Neural progenitor cell (in vitro differentiated cells): ENCODE data around the gene MTAP. TPM values are rescaled to one million over a fixed set of nuclear protein-coding genes. Genes with fewer than 3 reads are reported as not detected.

Experiments used
- DNase-seq: peaks from one replicate; pipeline ENCODE4 v3.0.0-alpha.2; 2016; ENCODE audit warnings: low spot score
- H2AFZ ChIP-seq: fragments of 200-600 bp; sonication (generic); replicated peaks from 2 replicates; pipeline ENCODE4 v1.6.1; 2016; ENCODE audit warnings: antibody characterized with exemption
- H3F3A ChIP-seq: fragments of 200-600 bp; sonication (generic); 2 replicates; pipeline ENCODE4 v1.6.1; 2016; ENCODE audit warnings: antibody characterized with exemption, low read depth
- H3K27ac ChIP-seq: fragments of 200-600 bp; sonication (generic); 2 replicates; pipeline ENCODE4 v1.5.1; 2016; ENCODE audit warnings: mild to moderate bottlenecking
- H3K27me3 ChIP-seq: fragments of 200-600 bp; sonication (generic); 2 replicates; pipeline ENCODE4 v1.6.1; 2016; ENCODE audit warnings: mild to moderate bottlenecking, moderate library complexity
- H3K36me3 ChIP-seq: fragments of 200-600 bp; sonication (generic); 2 replicates; pipeline ENCODE4 v1.5.1; 2016
- H3K4me1 ChIP-seq: fragments of 200-600 bp; sonication (generic); 2 replicates; pipeline ENCODE4 v1.6.1; 2016; ENCODE audit warnings: mixed run types
- H3K4me2 ChIP-seq: fragments of 200-600 bp; sonication (generic); 2 replicates; pipeline ENCODE4 v1.6.1; 2016
- H3K4me3 ChIP-seq: fragments of 200-600 bp; sonication (generic); 2 replicates; pipeline ENCODE4 v1.5.1; 2016
- H3K79me2 ChIP-seq: fragments of 200-600 bp; sonication (generic); 2 replicates; pipeline ENCODE4 v1.6.1; 2016; ENCODE audit warnings: low read depth
- H3K9ac ChIP-seq: fragments of 200-600 bp; sonication (generic); 2 replicates; pipeline ENCODE4 v1.6.1; 2016
- H3K9me3 ChIP-seq: fragments of 200-600 bp; sonication (generic); 2 replicates; pipeline ENCODE4 v1.5.1; 2016; ENCODE audit warnings: low read depth
- H4K20me1 ChIP-seq: fragments of 200-600 bp; sonication (generic); 2 replicates; pipeline ENCODE4 v1.6.1; 2016; ENCODE audit warnings: low read depth
- H3K27ac Mint-ChIP-seq: 3 replicates; pipeline ENCODE4 v1.8.0; 2021; ENCODE audit warnings: mixed read lengths
- H3K27me3 Mint-ChIP-seq: 2 replicates; pipeline ENCODE4 v1.8.0; 2022; ENCODE audit warnings: low read depth, mild to moderate bottlenecking, inconsistent platforms, moderate library complexity, mixed read lengths; ENCODE audit not compliant: insufficient read depth
- H3K36me3 Mint-ChIP-seq: 3 replicates; pipeline ENCODE4 v1.8.0; 2021; ENCODE audit warnings: mixed read lengths
- H3K4me1 Mint-ChIP-seq: 3 replicates; pipeline ENCODE4 v1.8.0; 2021; ENCODE audit warnings: mixed read lengths
- H3K4me3 Mint-ChIP-seq: 3 replicates; pipeline ENCODE4 v1.8.0; 2021; ENCODE audit warnings: mild to moderate bottlenecking, moderate library complexity, mixed read lengths
- H3K9me3 Mint-ChIP-seq: 3 replicates; pipeline ENCODE4 v1.8.0; 2020; ENCODE audit warnings: mixed read lengths
- EZH2 ChIP-seq: fragments of 200-600 bp; sonication (generic); IDR thresholded peaks from 2 replicates; pipeline ENCODE4 v1.6.1; 2017; ENCODE audit warnings: antibody characterized with exemption, mild to moderate bottlenecking, moderate library complexity
- EZH2phosphoT487 ChIP-seq: fragments of 200-600 bp; sonication (generic); IDR thresholded peaks from 2 replicates; pipeline ENCODE4 v1.6.1; 2017; ENCODE audit warnings: antibody characterized with exemption
- total RNA-seq: library from RNA; depleted of rRNA; stranded (reverse); fragments of >200 nt; gene quantifications from 2 replicates; pipeline ENCODE4 v1.2.3, GENCODE V29; 2015; ENCODE audit warnings: low replicate concordance
- TF ChIP-seq, protein P1 (sequence below): fragments of 200-600 bp; sonication (generic); IDR thresholded peaks from 2 replicates; pipeline ENCODE4 v1.5.1; 2017; ENCODE audit warnings: antibody characterized with exemption, mild to moderate bottlenecking

The MTAP gene
- total RNA-seq, 1 donor from 2014 or later, result 21.6 TPM

GRCh38 chr9:21968331-21969010 is 166.0 kb downstream of the MTAP start:
- Mint-ChIP-seq H3K4me1 (peaks cover 17% of the 10 kb centered on the region), H3K27ac (no peak overlapping the region), H3K36me3 (no peaks in the 10 kb centered on the region), H3K9me3 (peaks cover 8% of the 10 kb centered on the region), H3K4me3 (no peak overlapping the region), H3K27me3 (peaks cover 93% of the 10 kb centered on the region)
- TF ChIP-seq EZH2phosphoT487 (peak; percentile 98), EZH2 (peak; percentile 93)
- TF ChIP-seq, protein P1, sequence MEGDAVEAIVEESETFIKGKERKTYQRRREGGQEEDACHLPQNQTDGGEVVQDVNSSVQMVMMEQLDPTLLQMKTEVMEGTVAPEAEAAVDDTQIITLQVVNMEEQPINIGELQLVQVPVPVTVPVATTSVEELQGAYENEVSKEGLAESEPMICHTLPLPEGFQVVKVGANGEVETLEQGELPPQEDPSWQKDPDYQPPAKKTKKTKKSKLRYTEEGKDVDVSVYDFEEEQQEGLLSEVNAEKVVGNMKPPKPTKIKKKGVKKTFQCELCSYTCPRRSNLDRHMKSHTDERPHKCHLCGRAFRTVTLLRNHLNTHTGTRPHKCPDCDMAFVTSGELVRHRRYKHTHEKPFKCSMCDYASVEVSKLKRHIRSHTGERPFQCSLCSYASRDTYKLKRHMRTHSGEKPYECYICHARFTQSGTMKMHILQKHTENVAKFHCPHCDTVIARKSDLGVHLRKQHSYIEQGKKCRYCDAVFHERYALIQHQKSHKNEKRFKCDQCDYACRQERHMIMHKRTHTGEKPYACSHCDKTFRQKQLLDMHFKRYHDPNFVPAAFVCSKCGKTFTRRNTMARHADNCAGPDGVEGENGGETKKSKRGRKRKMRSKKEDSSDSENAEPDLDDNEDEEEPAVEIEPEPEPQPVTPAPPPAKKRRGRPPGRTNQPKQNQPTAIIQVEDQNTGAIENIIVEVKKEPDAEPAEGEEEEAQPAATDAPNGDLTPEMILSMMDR, result no peak
- no peak overlapping the region for H2AFZ ChIP-seq
- peaks cover 95% of the 10 kb centered on the region for H4K20me1 ChIP-seq
- no peak overlapping the region for H3K4me3 ChIP-seq
- H3K9ac ChIP-seq, result no peak overlapping the region
- peak overlapping the region; percentile 28 for H3K4me2 ChIP-seq
- DNase-seq, result peak; percentile 73
- no peak overlapping the region for H3K27ac ChIP-seq
- H3K4me1 ChIP-seq, result peaks cover 6% of the 10 kb centered on the region
- peaks cover 100% of the 10 kb centered on the region for H3K27me3 ChIP-seq
- H3K9me3 ChIP-seq, result no peaks in the 10 kb centered on the region
- no peaks in the 10 kb centered on the region for H3K79me2 ChIP-seq
- H3F3A ChIP-seq, result peaks cover 30% of the 10 kb centered on the region
- H3K36me3 ChIP-seq, result no peaks in the 10 kb centered on the region

GRCh38 chr9:21969011-21969940 is 166.8 kb downstream of the MTAP start:
- no peak overlapping the region for H3K9ac ChIP-seq
- no peak overlapping the region for H3K4me3 ChIP-seq
- H3K27ac ChIP-seq, result no peak overlapping the region
- H3K36me3 Mint-ChIP-seq, result no peaks in the 10 kb centered on the region
- H3K9me3 ChIP-seq, result no peaks in the 10 kb centered on the region
- peaks cover 93% of the 10 kb centered on the region for H3K27me3 Mint-ChIP-seq
- H3K4me1 ChIP-seq, result peaks cover 6% of the 10 kb centered on the region
- H3K4me2 ChIP-seq, result no peak overlapping the region
- H3K4me1 Mint-ChIP-seq, result peaks cover 20% of the 10 kb centered on the region
- no peaks in the 10 kb centered on the region for H3K36me3 ChIP-seq
- H3K27ac Mint-ChIP-seq, result no peak overlapping the region
- peaks cover 5% of the 10 kb centered on the region for H3K9me3 Mint-ChIP-seq
- peaks cover 30% of the 10 kb centered on the region for H3F3A ChIP-seq
- H3K4me3 Mint-ChIP-seq, result no peak overlapping the region
- peaks cover 98% of the 10 kb centered on the region for H4K20me1 ChIP-seq
- H3K27me3 ChIP-seq, result peaks cover 100% of the 10 kb centered on the region
- peak; percentile 84 for TF ChIP-seq EZH2
- TF ChIP-seq, protein P1, result no peak
- peak; percentile 61 for TF ChIP-seq EZH2phosphoT487
- no peak overlapping the region for H2AFZ ChIP-seq
- peak; percentile 80 for DNase-seq
- H3K79me2 ChIP-seq, result no peaks in the 10 kb centered on the region

DNA sequence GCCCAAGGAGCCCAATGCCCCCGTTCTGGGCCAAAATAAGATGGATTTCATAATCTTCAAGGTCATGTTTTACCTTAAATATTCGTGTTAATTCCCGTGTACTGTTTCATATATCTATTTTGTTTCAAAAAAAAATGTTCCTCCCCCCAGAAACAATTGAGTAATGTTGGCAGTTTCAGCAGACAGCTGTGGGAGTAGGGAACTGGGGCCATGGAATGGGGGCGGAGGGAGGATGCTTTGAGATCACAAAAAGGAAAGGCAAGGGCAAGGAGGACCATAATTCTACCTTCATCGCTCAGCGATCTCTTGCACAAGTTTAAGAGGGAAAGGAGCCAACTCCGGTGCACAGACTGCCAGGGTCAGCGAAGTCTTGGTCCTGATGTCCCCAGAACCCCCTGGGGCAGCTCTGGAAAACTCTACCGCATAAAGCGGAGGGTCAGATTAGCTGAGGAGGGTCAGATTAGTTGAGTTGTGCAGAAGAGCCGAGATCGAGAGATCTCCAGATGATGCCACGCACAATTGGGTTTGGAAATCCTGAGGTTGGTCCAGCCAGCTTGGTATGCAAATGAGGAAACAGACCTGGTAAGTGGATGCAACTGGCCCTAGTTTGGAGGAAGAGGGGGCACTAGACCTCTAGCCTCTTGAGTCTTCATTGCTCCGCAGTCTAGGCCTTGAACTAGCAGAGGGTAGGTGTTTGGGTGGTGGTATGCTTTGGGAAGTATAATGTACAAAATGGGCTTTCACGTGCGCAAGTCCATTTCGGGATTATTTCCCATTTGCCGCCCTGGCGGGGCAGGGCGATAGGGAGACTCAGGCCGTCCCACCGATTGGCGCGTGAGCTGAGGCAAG is 167.7 kb downstream of the MTAP start:
- Histone ChIP-seq H3K27me3 (peaks cover 100% of the 10 kb centered on the region), H3K4me1 (peaks cover 3% of the 10 kb centered on the region), H4K20me1 (peaks cover 95% of the 10 kb centered on the region), H3K36me3 (no peaks in the 10 kb centered on the region), H3K4me2 (peak overlapping the region; percentile 20), H3K9me3 (no peaks in the 10 kb centered on the region), H3F3A (peaks cover 34% of the 10 kb centered on the region), H3K9ac (no peak overlapping the region), H3K79me2 (no peaks in the 10 kb centered on the region), H2AFZ (no peak overlapping the region), H3K27ac (no peak overlapping the region), H3K4me3 (no peak overlapping the region)
- Mint-ChIP-seq H3K4me3 (no peak overlapping the region), H3K27me3 (peaks cover 94% of the 10 kb centered on the region), H3K9me3 (peaks cover 4% of the 10 kb centered on the region), H3K27ac (no peak overlapping the region), H3K36me3 (no peaks in the 10 kb centered on the region), H3K4me1 (peaks cover 24% of the 10 kb centered on the region)
- peak; percentile 21 for DNase-seq
- no peak for TF ChIP-seq EZH2
- TF ChIP-seq, protein P1, result no peak
- no peak for TF ChIP-seq EZH2phosphoT487
